PC-3 (cell line): ENCODE data around the gene CHD6.

Experiments used
- CTCF ChIP-seq: fragments of 300-600 bp; sonication (generic); conservative IDR thresholded peaks from 2 replicates; pipeline ENCODE4 v1.5.1; 2017; ENCODE audit warnings: antibody characterized with exemption, low read depth, mild to moderate bottlenecking, low read length
- EZH2 ChIP-seq: fragments of 300-600 bp; sonication (generic); IDR thresholded peaks from one replicate; pipeline ENCODE4 v1.6.1; 2017; ENCODE audit warnings: antibody characterized with exemption, mild to moderate bottlenecking, low read length; ENCODE audit not compliant: unreplicated experiment
- EZH2phosphoT487 ChIP-seq: fragments of 300-600 bp; sonication (generic); IDR thresholded peaks from 2 replicates; pipeline ENCODE4 v1.6.1; 2018; ENCODE audit warnings: mild to moderate bottlenecking, antibody characterized with exemption, low read length, borderline replicate concordance

- TF ChIP-seq CTCF (no peak), EZH2 (no peak), EZH2phosphoT487 (no peak)
Observed at GRCh38 chr20:41463567-41463966, 154.6 kb downstream of the CHD6 start.
